ENCODE measurements around the gene FER.
A peak's percentile ranks its signal among the peaks of the same experiment; 100 is the strongest.

- TF ChIP-seq POLR2A (IDR thresholded peaks at IDR 0.05) (peak in 1 of 2 donors; percentile 14), CTCF (IDR thresholded peaks at IDR 0.05 in 4 of 5, conservative IDR thresholded peaks at IDR 0.05 in 1 of 5) (no peak)
Observed at GRCh38 chr5:108747774-108748400, at the start of gene FER.

All from gastrocnemius medialis (tissue), 4 donors.